HCT116 (cell line): ENCODE measurements around the gene POLR3A.

Experiments used
- CTCF ChIP-seq, 3 experiments: fragments of 200-600 bp in 1 of 3; sonication (generic) in 1 of 3; IDR thresholded peaks in 2 of 3; conservative IDR thresholded peaks in 1 of 3; 2 replicates each; pipeline ENCODE4 v1.5.1; 2012 to 2017; ENCODE audit warnings: low read depth in 2 of 3, low read length in 2 of 3, antibody characterized with exemption in 1 of 3, borderline replicate concordance in 1 of 3, control low read depth in 1 of 3, mild to moderate bottlenecking in 1 of 3, mixed read lengths in 1 of 3, mixed run types in 1 of 3, moderate library complexity in 1 of 3; ENCODE audit not compliant: insufficient read depth in 1 of 3
- JUND ChIP-seq: IDR thresholded peaks from 2 replicates; pipeline ENCODE4 v1.6.1; 2012
- ZFX ChIP-seq: fragments of 450-650 bp; IDR thresholded peaks from 2 replicates; pipeline ENCODE4 v1.6.1; 2017

- no peak for TF ChIP-seq CTCF (IDR thresholded peaks at IDR 0.05 in 2 of 3, conservative IDR thresholded peaks at IDR 0.05 in 1 of 3; ENCODE audit: borderline replicate concordance in 1 of 3, insufficient read depth in 1 of 3, low read depth in 2 of 3, low read length in 2 of 3)
- TF ChIP-seq JUND = no peak
- TF ChIP-seq ZFX = no peak
Measured at GRCh38 chr10:78072504-78072903, 43.2 kb upstream of the POLR3A start.
